ENCODE data around the gene GLIS1.

The GLIS1 gene

GRCh38 chr1:53735681-53736080 is 3.3 kb downstream of the GLIS1 start:
- no peak for DNase-seq (ENCODE audit: low read depth)

- no peak for DNase-seq (ENCODE audit: low read depth)
These were observed 3.7 kb downstream of the GLIS1 start for GRCh38 chr1:53735261-53735660.

- no peak for DNase-seq (ENCODE audit: low read depth)
These were observed 4.2 kb downstream of the GLIS1 start for GRCh38 chr1:53734650-53735211.

- no peak for DNase-seq (ENCODE audit: low read depth)
These were observed 4.9 kb downstream of the GLIS1 start for GRCh38 chr1:53733975-53734649.

- no peak for DNase-seq (ENCODE audit: low read depth)
These were observed 5.5 kb downstream of the GLIS1 start for GRCh38 chr1:53733447-53733931.

- no peak for DNase-seq (ENCODE audit: low read depth)
These were observed 6.0 kb downstream of the GLIS1 start for GRCh38 chr1:53732912-53733317.

- no peak for DNase-seq (ENCODE audit: low read depth)
These were observed 6.6 kb downstream of the GLIS1 start for GRCh38 chr1:53732409-53732808.

GRCh38 chr1:53731779-53732305 is 7.1 kb downstream of the GLIS1 start:
- DNase-seq (ENCODE audit: low read depth) = no peak

GRCh38 chr1:53731043-53731600 is 7.8 kb downstream of the GLIS1 start:
- no peak for DNase-seq (ENCODE audit: low read depth)

GRCh38 chr1:53730224-53730865 is 8.6 kb downstream of the GLIS1 start:
- DNase-seq (ENCODE audit: low read depth) = no peak

GRCh38 chr1:53729456-53730223 is 9.3 kb downstream of the GLIS1 start:
- DNase-seq (ENCODE audit: low read depth) = no peak

GRCh38 chr1:53728702-53729455 is 10.1 kb downstream of the GLIS1 start:
- no peak for DNase-seq (ENCODE audit: low read depth)

- DNase-seq (ENCODE audit: low read depth) = no peak
These were observed 10.8 kb downstream of the GLIS1 start for GRCh38 chr1:53728196-53728595.

- no peak for DNase-seq (ENCODE audit: low read depth)
These were observed 11.4 kb downstream of the GLIS1 start for GRCh38 chr1:53727461-53728092.

- DNase-seq (ENCODE audit: low read depth) = no peak
These were observed 12.9 kb downstream of the GLIS1 start for GRCh38 chr1:53726009-53726600.

- DNase-seq (ENCODE audit: low read depth) = no peak
These were observed 13.7 kb downstream of the GLIS1 start for GRCh38 chr1:53725238-53725689.

- DNase-seq (ENCODE audit: low read depth) = no peak
These were observed 16.9 kb downstream of the GLIS1 start for GRCh38 chr1:53722025-53722424.

- no peak for DNase-seq (ENCODE audit: low read depth)
These were observed 17.9 kb downstream of the GLIS1 start for GRCh38 chr1:53721088-53721487.

GRCh38 chr1:53719469-53719868 is 19.5 kb downstream of the GLIS1 start:
- DNase-seq (ENCODE audit: low read depth) = no peak

- no peak for DNase-seq (ENCODE audit: low read depth)
These were observed 20.5 kb downstream of the GLIS1 start for GRCh38 chr1:53718443-53718842.
